ENCODE measurements around the gene ZNF598.

- TF ChIP-seq EP300 (IDR thresholded peaks at IDR 0.05; ENCODE audit: borderline replicate concordance in 1 of 2, control insufficient read depth in 1 of 2, low read depth in 2 of 2, low read length in 2 of 2) (no peak), ATF3 (IDR thresholded peaks at IDR 0.05; ENCODE audit: borderline replicate concordance, extremely low read depth, low read depth, low read length) (no peak), ZNF217 (IDR thresholded peaks at IDR 0.05) (no peak), HDAC2 (IDR thresholded peaks at IDR 0.05) (no peak), POLR2A (IDR thresholded peaks at IDR 0.05; ENCODE audit: low read depth, low read length) (no peak), NFYA (IDR thresholded peaks at IDR 0.05; ENCODE audit: borderline replicate concordance, low read depth, low read length) (no peak), SIN3A (IDR thresholded peaks at IDR 0.05; ENCODE audit: low read depth, low read length) (no peak), CEBPB (IDR thresholded peaks at IDR 0.05; ENCODE audit: borderline replicate concordance in 1 of 2, low read depth in 2 of 2, low read length in 2 of 2) (no peak), RAD21 (IDR thresholded peaks at IDR 0.05; ENCODE audit: insufficient read depth, low read depth, low read length) (no peak), CTCF (IDR thresholded peaks at IDR 0.05 in 2 of 3, conservative IDR thresholded peaks at IDR 0.05 in 1 of 3; ENCODE audit: control insufficient read depth in 2 of 3, extremely low read depth in 1 of 3, insufficient read depth in 1 of 3, low read depth in 3 of 3, low read length in 3 of 3) (no peak), GABPA (IDR thresholded peaks at IDR 0.05; ENCODE audit: low read depth) (no peak), POLR2AphosphoS5 (IDR thresholded peaks at IDR 0.05; ENCODE audit: low read length) (no peak), TCF7 (IDR thresholded peaks at IDR 0.05; ENCODE audit: borderline replicate concordance) (no peak)
Measured at GRCh38 chr16:1972490-1972877, 37.1 kb downstream of the ZNF598 start.
